IMR-90 (cell line): ENCODE results near the gene TRPM8. TPM values are rescaled to one million over a fixed set of nuclear protein-coding genes. Genes with fewer than 3 reads are reported as not detected.

Source experiments
- ATAC-seq: fragments of 200-7000 bp; cut with Tn5 transposase; 2 replicates; pipeline ENCODE4 v1.9.1; 2020; ENCODE audit warnings: low read depth, mild to moderate bottlenecking, moderate library complexity
- BruUV-seq: library from RNA; stranded (reverse); fragments of 400-500 nt; replicated peaks from 2 replicates; lab custom pipeline; 2021; lab: Mats Ljungman, UMichigan
- CTCF ChIA-PET: fragments of 300-600 bp; formaldehyde crosslinking; extraction: SDS; loops from one replicate; lab custom pipeline; 2021; ENCODE audit warnings: antibody characterized with exemption; lab: Yijun Ruan, JAX
- POLR2A ChIA-PET: fragments of 300-600 bp; sonication (Branson Sonifier 250); formaldehyde crosslinking; loops from one replicate; lab custom pipeline; 2022; ENCODE audit warnings: antibody characterized with exemption; ENCODE audit not compliant: unreplicated experiment; lab: Charles Lee
- DNase-seq: peaks from one replicate; pipeline ENCODE4 v3.0.0; 2013
- H2AFZ ChIP-seq: replicated peaks from 2 replicates; pipeline ENCODE3; 2013; ENCODE audit warnings: low read length, mild to moderate bottlenecking; ENCODE audit not compliant: poor library complexity
- H2AK5ac ChIP-seq: 2 replicates; pipeline ENCODE4 v1.6.1; 2013; ENCODE audit warnings: low read depth, low read length, inconsistent platforms
- H2AK9ac ChIP-seq: replicated peaks from 2 replicates; pipeline ENCODE3; 2013; ENCODE audit warnings: mild to moderate bottlenecking, low read depth, low read length, moderate library complexity; ENCODE audit not compliant: poor library complexity
- H2BK120ac ChIP-seq: 2 replicates; pipeline ENCODE4 v1.6.1; 2013; ENCODE audit warnings: low read depth, low read length, inconsistent platforms
- H2BK15ac ChIP-seq: 3 replicates; pipeline ENCODE4 v1.6.1; 2013; ENCODE audit warnings: low read depth, low read length, inconsistent platforms
- H2BK20ac ChIP-seq: 2 replicates; pipeline ENCODE4 v1.6.1; 2013; ENCODE audit warnings: low read depth, mild to moderate bottlenecking, inconsistent platforms, low read length, moderate library complexity
- H2BK5ac ChIP-seq: 2 replicates; pipeline ENCODE4 v1.6.1; 2013; ENCODE audit warnings: mild to moderate bottlenecking, low read depth, low read length, inconsistent platforms; ENCODE audit not compliant: poor library complexity, severe bottlenecking
- H3K14ac ChIP-seq: replicated peaks from 2 replicates; pipeline ENCODE4 v1.6.1; 2013; ENCODE audit warnings: low read depth, low read length, inconsistent platforms
- H3K18ac ChIP-seq: 2 replicates; pipeline ENCODE4 v1.6.1; 2013; ENCODE audit warnings: low read depth, low read length, control low read depth
- H3K23ac ChIP-seq: 2 replicates; pipeline ENCODE4 v1.6.1; 2013; ENCODE audit warnings: low read depth, low read length, inconsistent platforms
- H3K27ac ChIP-seq: 2 replicates; pipeline ENCODE4 v1.5.1; 2013; ENCODE audit warnings: mild to moderate bottlenecking, control low read depth, low read length; ENCODE audit not compliant: insufficient read depth
- H3K27me3 ChIP-seq: 2 replicates; pipeline ENCODE4 v1.6.1; 2013; ENCODE audit warnings: low read length; ENCODE audit not compliant: control insufficient read depth, insufficient read depth
- H3K36me3 ChIP-seq: 2 replicates; pipeline ENCODE4 v1.6.1; 2013; ENCODE audit warnings: low read length, mixed read lengths; ENCODE audit not compliant: control insufficient read depth, insufficient read depth
- H3K4ac ChIP-seq: 2 replicates; pipeline ENCODE4 v1.6.1; 2013; ENCODE audit warnings: low read depth, low read length, inconsistent platforms
- H3K4me1 ChIP-seq: 2 replicates; pipeline ENCODE4 v1.6.1; 2013; ENCODE audit warnings: low read length, mixed read lengths; ENCODE audit not compliant: control insufficient read depth, insufficient read depth
- H3K4me2 ChIP-seq: 2 replicates; pipeline ENCODE4 v1.6.1; 2013; ENCODE audit warnings: low read depth, mild to moderate bottlenecking, control low read depth, low read length, moderate library complexity
- H3K4me3 ChIP-seq: 2 replicates; pipeline ENCODE4 v1.5.1; 2013; ENCODE audit warnings: low read depth, mild to moderate bottlenecking, control low read depth, low read length, moderate library complexity; ENCODE audit not compliant: insufficient read depth
- H3K56ac ChIP-seq: 2 replicates; pipeline ENCODE4 v1.6.1; 2013; ENCODE audit warnings: low read length, inconsistent platforms; ENCODE audit not compliant: insufficient read depth; ENCODE audit errors: extremely low read depth
- H3K79me1 ChIP-seq, 2 experiments: 2 replicates each; pipeline ENCODE4 v1.6.1; 2013; ENCODE audit warnings: low read length in 2 of 2, inconsistent platforms in 1 of 2, low read depth in 1 of 2
- H3K9ac ChIP-seq: 2 replicates; pipeline ENCODE4 v1.6.1; 2013; ENCODE audit warnings: low read depth, low read length, control low read depth
- H3K9me1 ChIP-seq: 2 replicates; pipeline ENCODE4 v1.6.1; 2013; ENCODE audit warnings: low read length, inconsistent platforms; ENCODE audit not compliant: insufficient read depth
- H3K9me3 ChIP-seq: 2 replicates; pipeline ENCODE4 v1.6.1; 2013; ENCODE audit warnings: low read length; ENCODE audit not compliant: control insufficient read depth, insufficient read depth
- H4K20me1 ChIP-seq: 2 replicates; pipeline ENCODE4 v1.6.1; 2013; ENCODE audit warnings: low read length, inconsistent platforms; ENCODE audit not compliant: insufficient read depth
- H4K5ac ChIP-seq: 2 replicates; pipeline ENCODE4 v1.6.1; 2013; ENCODE audit warnings: mild to moderate bottlenecking, low read depth, low read length, control low read depth
- H4K8ac ChIP-seq, 2 experiments: 2 replicates each; pipeline ENCODE4 v1.6.1; 2013; ENCODE audit warnings: low read depth in 2 of 2, low read length in 2 of 2, control low read depth in 1 of 2, inconsistent platforms in 1 of 2
- H4K91ac ChIP-seq: 2 replicates; pipeline ENCODE4 v1.6.1; 2013; ENCODE audit warnings: low read depth, low read length, inconsistent platforms; ENCODE audit not compliant: insufficient read depth
- CHD1 ChIP-seq: IDR thresholded peaks from 2 replicates; pipeline ENCODE4 v1.6.1; 2012; ENCODE audit warnings: low read depth, low read length, improper control_type of control experiment
- FOS ChIP-seq: fragments of 150-350 bp; IDR thresholded peaks from 2 replicates; pipeline ENCODE4 v1.6.1; 2016; ENCODE audit warnings: low read depth, low read length
- MAFK ChIP-seq: IDR thresholded peaks from 2 replicates; pipeline ENCODE4 v1.6.1; 2012; ENCODE audit warnings: low read depth, low read length, improper control_type of control experiment
- RAD21 ChIP-seq: IDR thresholded peaks from 2 replicates; pipeline ENCODE4 v1.6.1; 2012; ENCODE audit warnings: low read length, improper control_type of control experiment
- WGBS, 2 experiments: methylation state at CpG; one replicate each; pipeline versions ENCODE4 v1.1.5 to v1.1.7; 2013; ENCODE audit warnings: missing lambda C conversion rate in 2 of 2; ENCODE audit not compliant: insufficient read length in 1 of 2; ENCODE audit errors: extremely low coverage in 2 of 2; 5-methylcytosine and 5-hydroxymethylcytosine counted together
- dilution Hi-C: fragments of 300-500 bp; cut with HindIII; formaldehyde crosslinking; loops from one replicate; pipeline ENCODE4 v1.14.3; 2018; ENCODE audit warnings: low sequenced_read_pairs; ENCODE audit not compliant: unreplicated experiment
- in situ Hi-C: fragments of 300-500 bp; cut with MboI; formaldehyde crosslinking; loops from 3 replicates; pipeline ENCODE4 v1.14.3; 2019; ENCODE audit warnings: low sequenced_read_pairs, inconsistent platforms, mixed read lengths
- intact Hi-C: fragments of 100-400 bp; cut with micrococcal nuclease; formaldehyde crosslinking; loops from 2 replicates; pipeline ENCODE4 v1.10.0; 2022
- polyA plus RNA-seq, 3 experiments: library from polyadenylated mRNA; depleted of rRNA; stranded (reverse); fragments of >200 nt; gene quantifications; 2 replicates each; pipeline ENCODE4 v1.2.3, GENCODE V29; 2012; ENCODE audit warnings: low replicate concordance in 1 of 3
- total RNA-seq: library from RNA; depleted of rRNA; stranded (reverse); fragments of >200 nt; gene quantifications from 2 replicates; pipeline ENCODE4 v1.2.3, GENCODE V29; 2012
- TF ChIP-seq, protein P1 (sequence below): conservative IDR thresholded peaks from 2 replicates; pipeline ENCODE4 v1.5.1; 2012; ENCODE audit warnings: mild to moderate bottlenecking, low read depth, low read length, improper control_type of control experiment

Gene TRPM8
- total and polyA plus RNA-seq, 2 of the 4 experiments (the other 2 are of a cell fraction): not detected

GRCh38 chr2:233997707-233998106 is 80.5 kb downstream of the TRPM8 start:
- no TSS peak for BruUV-seq
- Histone ChIP-seq H3K4ac (no peak overlapping the region), H3K36me3 (no peaks in the 10 kb centered on the region), H3K56ac (no peak overlapping the region), H4K8ac (no peak overlapping the region), H4K20me1 (no peaks in the 10 kb centered on the region), H2BK5ac (no peak overlapping the region), H3K9ac (no peak overlapping the region), H2AK5ac (no peak overlapping the region), H2BK15ac (no peak overlapping the region), H2BK20ac (no peak overlapping the region), H4K5ac (no peak overlapping the region), H2AK9ac (no peak overlapping the region), H3K79me1 (no peaks in the 10 kb centered on the region), H3K4me2 (no peak overlapping the region), H3K9me1 (0 out of 2 replicates have a peak, but pooled peaks cover 3% of the 10 kb centered on the region), H3K14ac (no peak overlapping the region), H3K4me1 (peaks cover 2% of the 10 kb centered on the region; the same call in 1 of the 2 replicates), H4K91ac (no peak overlapping the region), H2AFZ (no peak overlapping the region), H3K27ac (no peak overlapping the region), H3K18ac (no peak overlapping the region), H3K4me3 (no peak overlapping the region), H3K23ac (no peak overlapping the region), H2BK120ac (no peak overlapping the region), H3K9me3 (no peaks in the 10 kb centered on the region), H3K27me3 (peaks cover 4% of the 10 kb centered on the region)
- POLR2A ChIA-PET: no interaction called here
- intact Hi-C loops (no loop called here), in situ Hi-C loops (no loop called here), dilution Hi-C loops (no loop called here)
- TF ChIP-seq RAD21 (no peak), CHD1 (no peak), MAFK (no peak), FOS (no peak)
- TF ChIP-seq, protein P1, sequence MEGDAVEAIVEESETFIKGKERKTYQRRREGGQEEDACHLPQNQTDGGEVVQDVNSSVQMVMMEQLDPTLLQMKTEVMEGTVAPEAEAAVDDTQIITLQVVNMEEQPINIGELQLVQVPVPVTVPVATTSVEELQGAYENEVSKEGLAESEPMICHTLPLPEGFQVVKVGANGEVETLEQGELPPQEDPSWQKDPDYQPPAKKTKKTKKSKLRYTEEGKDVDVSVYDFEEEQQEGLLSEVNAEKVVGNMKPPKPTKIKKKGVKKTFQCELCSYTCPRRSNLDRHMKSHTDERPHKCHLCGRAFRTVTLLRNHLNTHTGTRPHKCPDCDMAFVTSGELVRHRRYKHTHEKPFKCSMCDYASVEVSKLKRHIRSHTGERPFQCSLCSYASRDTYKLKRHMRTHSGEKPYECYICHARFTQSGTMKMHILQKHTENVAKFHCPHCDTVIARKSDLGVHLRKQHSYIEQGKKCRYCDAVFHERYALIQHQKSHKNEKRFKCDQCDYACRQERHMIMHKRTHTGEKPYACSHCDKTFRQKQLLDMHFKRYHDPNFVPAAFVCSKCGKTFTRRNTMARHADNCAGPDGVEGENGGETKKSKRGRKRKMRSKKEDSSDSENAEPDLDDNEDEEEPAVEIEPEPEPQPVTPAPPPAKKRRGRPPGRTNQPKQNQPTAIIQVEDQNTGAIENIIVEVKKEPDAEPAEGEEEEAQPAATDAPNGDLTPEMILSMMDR: no peak
- DNase-seq (no peak), ATAC-seq (no peak)
- WGBS, 2 experiments: no CpG with 5 or more reads among the region's 1 CpG
- CTCF ChIA-PET: no interaction called here
